Endometrium (tissue), 2 donors: Measurements from ENCODE around the gene MRPL44.
A peak's percentile ranks its signal among the peaks of the same experiment; 100 is the strongest.

ENCODE experiments used
- FAIRE-seq: peaks from 2 replicates; lab custom pipeline; 2012; peaks lifted over from hg19 to GRCh38; lab: Jason Lieb, UNC
- donor health status: control.
- donor health status: control.

Gene MRPL44

GRCh38 chr2:223957092-223957851, at the start of gene MRPL44:
MRPL44 (plus strand) TSS chr2:223957463; CDS start chr2:223957473, 10 bp downstream.
- FAIRE-seq, result peak; percentile 91

- no peak for FAIRE-seq
Observed at GRCh38 chr2:223908304-223908998, 48.8 kb upstream of the MRPL44 start.

GRCh38 chr2:223909001-223909741, 48.1 kb upstream of the MRPL44 start:
- FAIRE-seq, result no peak

- FAIRE-seq, result no peak
Observed at GRCh38 chr2:223914324-223914723, 42.9 kb upstream of the MRPL44 start.

- FAIRE-seq, result no peak
Observed at GRCh38 chr2:223915071-223915470, 42.2 kb upstream of the MRPL44 start.

GRCh38 chr2:223916181-223916920, 40.9 kb upstream of the MRPL44 start:
- FAIRE-seq, result no peak

- no peak for FAIRE-seq
Observed at GRCh38 chr2:223918671-223919134, 38.6 kb upstream of the MRPL44 start.

- no peak for FAIRE-seq
Observed at GRCh38 chr2:223920109-223920508, 37.2 kb upstream of the MRPL44 start.

GRCh38 chr2:223921204-223921603, 36.1 kb upstream of the MRPL44 start:
- no peak for FAIRE-seq

- no peak for FAIRE-seq
Observed at GRCh38 chr2:223922308-223922707, 35.0 kb upstream of the MRPL44 start.

- no peak for FAIRE-seq
Observed at GRCh38 chr2:223923976-223924375, 33.3 kb upstream of the MRPL44 start.

- no peak for FAIRE-seq
Observed at GRCh38 chr2:223925106-223925505, 32.2 kb upstream of the MRPL44 start.

- no peak for FAIRE-seq
Observed at GRCh38 chr2:223928113-223929006, 28.9 kb upstream of the MRPL44 start.

GRCh38 chr2:223929571-223930102, 27.6 kb upstream of the MRPL44 start:
- FAIRE-seq, result no peak

- no peak for FAIRE-seq
Observed at GRCh38 chr2:223930103-223930976, 26.9 kb upstream of the MRPL44 start.

- no peak for FAIRE-seq
Observed at GRCh38 chr2:223932816-223933800, 24.2 kb upstream of the MRPL44 start.

- FAIRE-seq, result no peak
Observed at GRCh38 chr2:223934870-223935269, 22.4 kb upstream of the MRPL44 start.

GRCh38 chr2:223935459-223936125, 21.7 kb upstream of the MRPL44 start:
- FAIRE-seq, result no peak
